Kidney (tissue), 14 donors: ENCODE results near the gene AK5. TPM values are rescaled to one million over a fixed set of nuclear protein-coding genes. Genes with fewer than 3 reads are reported as not detected.

Experiments used
- DNase-seq, 5 donors: peaks; one replicate each; pipeline ENCODE4 v3.0.0-alpha.2; 2013 to 2020
- FAIRE-seq: peaks from 2 replicates; lab custom pipeline; 2012; peaks lifted over from hg19 to GRCh38; lab: Jason Lieb, UNC
- H3K27ac ChIP-seq, 2 donors: one replicate each; pipeline ENCODE4 v1.7.0; 2013; ENCODE audit warnings: low read depth in 2 of 2, low read length in 2 of 2, inconsistent platforms in 1 of 2
- H3K27me3 ChIP-seq: one replicate; pipeline ENCODE4 v1.7.1; 2013; ENCODE audit warnings: low read length, inconsistent platforms; ENCODE audit not compliant: control insufficient read depth, insufficient read depth
- H3K36me3 ChIP-seq, 3 donors: one replicate each; pipeline versions ENCODE4 v1.7.0 to v1.7.1; 2013; ENCODE audit warnings: low read length in 3 of 3, control low read depth in 1 of 3, inconsistent platforms in 1 of 3; ENCODE audit not compliant: insufficient read depth in 3 of 3, control insufficient read depth in 2 of 3
- H3K4me1 ChIP-seq, 3 donors: one replicate each; pipeline versions ENCODE4 v1.7.0 to v1.7.1; 2013; ENCODE audit warnings: low read length in 3 of 3, inconsistent platforms in 1 of 3, low read depth in 1 of 3; ENCODE audit not compliant: control insufficient read depth in 2 of 3, insufficient read depth in 2 of 3
- H3K4me3 ChIP-seq, 3 donors: one replicate each; pipeline versions ENCODE4 v1.7.0 to v1.8.1; 2013; ENCODE audit warnings: low read length in 3 of 3, control low read depth in 1 of 3, inconsistent platforms in 1 of 3
- H3K9ac ChIP-seq, 3 donors: one replicate each; pipeline versions ENCODE4 v1.7.0 to v1.7.1; 2013; ENCODE audit warnings: low read length in 3 of 3, control low read depth in 1 of 3, inconsistent platforms in 1 of 3
- H3K9me3 ChIP-seq, 3 donors: one replicate each; pipeline versions ENCODE4 v1.7.0 to v1.7.1; 2013; ENCODE audit warnings: low read length in 3 of 3, control low read depth in 1 of 3, inconsistent platforms in 1 of 3; ENCODE audit not compliant: control insufficient read depth in 2 of 3, insufficient read depth in 1 of 3
- intact Hi-C: fragments of 100-400 bp; cut with DNase I; formaldehyde crosslinking; loops from one replicate; pipeline ENCODE4 v1.11.1; 2022
- polyA plus RNA-seq: library from polyadenylated mRNA; stranded (reverse); fragments of 350-450 nt; fragmentation: Illumina TruSeq; extraction: RNeasy Lipid Tissue Mini Kit (QIAGEN cat#74804); gene quantifications from one replicate; pipeline ENCODE4 v1.2.3, GENCODE V29; 2014; ENCODE audit warnings: low read depth, low replicate concordance; ENCODE audit not compliant: insufficient read depth
- total RNA-seq: library from RNA; stranded (reverse); fragmentation: NEBNext Ultra II Directional; extraction: Animal tissue kit (Norgen Biotek cat#: 25700); gene quantifications from one replicate; pipeline ENCODE4 v1.2.1, GENCODE V29; 2021
- TF ChIP-seq, protein P1 (sequence below): IDR thresholded peaks from 3 replicates; pipeline ENCODE4 v1.5.1; 2012; ENCODE audit warnings: mild to moderate bottlenecking, moderate library complexity, borderline replicate concordance; ENCODE audit not compliant: insufficient read depth; ENCODE audit errors: extremely low read depth
- donor health status: control.
- donor health status: control.
- donor health status: control.
- donor health status: control.
- donor health status: control.
- donor health status: DM: yes; HTN: yes; CAD: no.
- donor health status: Normal renal cell carcinoma (clear cell type).

AK5 gene
- total and polyA plus RNA-seq, 2 donors from 2014 or later: 1.7 to 2.5 TPM

DNA sequence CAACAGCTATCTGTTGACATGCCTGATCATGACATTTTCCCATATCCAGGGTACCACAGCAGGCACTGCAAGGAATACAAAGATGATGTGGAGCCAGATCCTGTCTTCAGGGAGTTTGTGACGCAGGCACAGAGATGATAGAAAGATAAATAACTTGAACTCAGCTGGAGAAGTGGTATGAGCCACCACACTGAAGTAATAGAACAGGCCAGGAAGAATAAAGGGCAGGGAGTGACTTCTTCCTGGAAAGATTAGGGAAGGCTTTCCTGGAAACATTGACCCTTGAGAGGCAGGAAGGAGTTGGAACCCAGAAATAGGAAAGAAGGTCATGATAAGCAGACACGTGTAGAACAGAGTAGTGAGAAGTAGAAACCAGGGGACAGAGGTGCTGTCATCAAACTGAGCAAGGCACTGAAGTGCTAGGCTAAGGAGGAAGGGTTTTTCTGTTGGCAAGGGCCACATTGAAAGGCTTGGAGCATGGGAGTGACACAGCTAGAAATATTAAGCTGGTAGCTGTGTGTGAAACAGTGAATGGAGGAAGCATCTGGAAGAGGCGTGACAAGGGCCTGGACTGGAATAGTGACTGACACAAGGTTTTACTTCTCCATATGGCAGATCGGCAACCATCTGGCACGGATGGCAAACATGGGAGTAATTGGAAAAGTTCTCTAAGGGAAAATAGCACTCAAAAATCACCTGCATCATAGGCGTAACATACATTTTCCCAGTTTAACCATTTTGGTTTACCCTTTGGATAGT, 68.4 kb downstream of the AK5 start:
- no peaks in the 10 kb centered on the region for H3K36me3 ChIP-seq
- FAIRE-seq (no peak), DNase-seq (no peak)
- no peak overlapping the region for H3K4me3 ChIP-seq
- no peaks in the 10 kb centered on the region for H3K27me3 ChIP-seq
- H3K4me1 ChIP-seq: no peaks in the 10 kb centered on the region
- no peaks in the 10 kb centered on the region for H3K9me3 ChIP-seq
- TF ChIP-seq, protein P1, sequence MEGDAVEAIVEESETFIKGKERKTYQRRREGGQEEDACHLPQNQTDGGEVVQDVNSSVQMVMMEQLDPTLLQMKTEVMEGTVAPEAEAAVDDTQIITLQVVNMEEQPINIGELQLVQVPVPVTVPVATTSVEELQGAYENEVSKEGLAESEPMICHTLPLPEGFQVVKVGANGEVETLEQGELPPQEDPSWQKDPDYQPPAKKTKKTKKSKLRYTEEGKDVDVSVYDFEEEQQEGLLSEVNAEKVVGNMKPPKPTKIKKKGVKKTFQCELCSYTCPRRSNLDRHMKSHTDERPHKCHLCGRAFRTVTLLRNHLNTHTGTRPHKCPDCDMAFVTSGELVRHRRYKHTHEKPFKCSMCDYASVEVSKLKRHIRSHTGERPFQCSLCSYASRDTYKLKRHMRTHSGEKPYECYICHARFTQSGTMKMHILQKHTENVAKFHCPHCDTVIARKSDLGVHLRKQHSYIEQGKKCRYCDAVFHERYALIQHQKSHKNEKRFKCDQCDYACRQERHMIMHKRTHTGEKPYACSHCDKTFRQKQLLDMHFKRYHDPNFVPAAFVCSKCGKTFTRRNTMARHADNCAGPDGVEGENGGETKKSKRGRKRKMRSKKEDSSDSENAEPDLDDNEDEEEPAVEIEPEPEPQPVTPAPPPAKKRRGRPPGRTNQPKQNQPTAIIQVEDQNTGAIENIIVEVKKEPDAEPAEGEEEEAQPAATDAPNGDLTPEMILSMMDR: no peak
- intact Hi-C loops: no loop called here
- H3K9ac ChIP-seq: no peak overlapping the region
- H3K27ac ChIP-seq: no peak overlapping the region

DNA sequence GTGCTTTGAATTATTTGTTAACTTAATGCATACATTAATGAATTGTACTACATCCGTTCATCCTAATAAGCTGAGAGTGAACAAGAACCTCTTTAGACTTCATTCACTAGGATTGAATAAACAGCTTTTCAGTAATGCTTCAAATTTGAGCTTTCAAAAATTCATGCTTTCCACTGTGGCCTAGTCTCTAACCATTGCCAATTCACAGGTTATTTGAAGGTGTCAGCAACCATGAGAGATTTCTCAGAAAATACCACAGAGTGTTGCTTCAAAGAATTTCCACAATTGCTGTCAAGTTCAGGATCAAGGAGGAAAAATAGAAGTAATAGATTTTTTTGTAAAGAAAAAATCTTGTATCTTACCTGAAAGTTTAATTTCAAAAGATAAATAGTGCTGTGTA, 72.7 kb downstream of the AK5 start:
- Histone ChIP-seq H3K9me3 (no peaks in the 10 kb centered on the region), H3K9ac (no peak overlapping the region), H3K36me3 (no peaks in the 10 kb centered on the region), H3K27ac (no peak overlapping the region), H3K4me1 (no peaks in the 10 kb centered on the region), H3K4me3 (no peak overlapping the region), H3K27me3 (no peaks in the 10 kb centered on the region)
- TF ChIP-seq, protein P1: no peak
- DNase-seq (no peak), FAIRE-seq (no peak)
- intact Hi-C loops: no loop called here

DNA sequence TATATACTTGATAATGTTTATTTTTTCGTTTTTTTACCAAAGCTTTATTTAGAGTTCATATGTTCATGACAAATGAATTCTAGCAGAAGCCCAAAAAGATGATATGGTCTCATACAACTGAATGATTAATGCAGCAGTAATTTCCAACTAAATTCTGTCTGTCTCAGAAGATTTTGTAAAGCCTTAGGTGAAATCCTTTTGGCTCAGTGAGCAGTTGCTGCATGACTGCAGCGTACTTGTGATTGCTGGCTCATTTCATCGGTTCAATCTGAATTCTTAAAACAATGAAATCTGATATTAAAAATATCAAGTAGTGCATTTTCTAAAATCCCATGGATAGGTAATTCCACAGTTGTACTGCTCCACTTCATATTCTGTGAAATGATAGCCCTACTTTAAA, 73.2 kb downstream of the AK5 start:
- Histone ChIP-seq H3K27ac (no peak overlapping the region), H3K4me1 (no peaks in the 10 kb centered on the region), H3K36me3 (no peaks in the 10 kb centered on the region), H3K9ac (no peak overlapping the region), H3K27me3 (no peaks in the 10 kb centered on the region), H3K4me3 (no peak overlapping the region), H3K9me3 (no peaks in the 10 kb centered on the region)
- TF ChIP-seq, protein P1: no peak
- DNase-seq (no peak), FAIRE-seq (no peak)
- intact Hi-C loops: no loop called here
